HEK293T (cell line): Measurements from ENCODE around the gene SRP68.

Experiments
- CTCF ChIA-PET: fragments of 350-600 bp; formaldehyde crosslinking; extraction: SDS; loops from one replicate; lab custom pipeline; 2021; ENCODE audit warnings: antibody characterized with exemption, inconsistent platforms; lab: Yijun Ruan, JAX
- POLR2A ChIA-PET: fragments of 350-600 bp; formaldehyde crosslinking; extraction: SDS; loops from one replicate; lab custom pipeline; 2020; ENCODE audit warnings: antibody characterized with exemption, inconsistent platforms; lab: Yijun Ruan, JAX
- DNase-seq: peaks from one replicate; pipeline ENCODE4 v3.0.0; 2012; ENCODE audit warnings: mixed read lengths; ENCODE audit errors: extremely low spot score
- ARNT ChIP-seq: fragments of 450-650 bp; IDR thresholded peaks from 2 replicates; pipeline ENCODE4 v1.6.1; 2017; ENCODE audit warnings: mild to moderate bottlenecking
- BHLHE40 ChIP-seq: fragments of 450-650 bp; IDR thresholded peaks from 2 replicates; pipeline ENCODE4 v1.6.1; 2016; ENCODE audit warnings: mild to moderate bottlenecking, moderate library complexity, borderline replicate concordance
- CTBP1 ChIP-seq: fragments of 450-650 bp; IDR thresholded peaks from 2 replicates; pipeline ENCODE4 v1.6.1; 2016; ENCODE audit warnings: borderline replicate concordance
- ELF4 ChIP-seq: fragments of 450-650 bp; IDR thresholded peaks from 2 replicates; pipeline ENCODE4 v1.6.1; 2017; ENCODE audit warnings: antibody characterized with exemption
- FOXA1 ChIP-seq: fragments of 450-650 bp; IDR thresholded peaks from 2 replicates; pipeline ENCODE4 v1.6.1; 2016; ENCODE audit warnings: mild to moderate bottlenecking
- FOXK2 ChIP-seq: fragments of 450-650 bp; IDR thresholded peaks from 2 replicates; pipeline ENCODE4 v1.6.1; 2016; ENCODE audit warnings: mild to moderate bottlenecking
- FOXM1 ChIP-seq: fragments of 450-650 bp; IDR thresholded peaks from 2 replicates; pipeline ENCODE4 v1.6.1; 2017; ENCODE audit warnings: mild to moderate bottlenecking, borderline replicate concordance
- HDGF ChIP-seq: fragments of 450-650 bp; IDR thresholded peaks from 2 replicates; pipeline ENCODE4 v1.6.1; 2017; ENCODE audit warnings: antibody characterized with exemption, borderline replicate concordance
- L3MBTL2 ChIP-seq: fragments of 450-650 bp; conservative IDR thresholded peaks from 2 replicates; pipeline ENCODE4 v1.6.1; 2016; ENCODE audit warnings: mild to moderate bottlenecking
- LEF1 ChIP-seq: fragments of 450-650 bp; IDR thresholded peaks from 2 replicates; pipeline ENCODE4 v1.6.1; 2017; ENCODE audit warnings: mild to moderate bottlenecking, borderline replicate concordance
- NFRKB ChIP-seq: fragments of 450-650 bp; IDR thresholded peaks from 2 replicates; pipeline ENCODE4 v1.6.1; 2016; ENCODE audit warnings: mild to moderate bottlenecking, moderate library complexity
- PKNOX1 ChIP-seq: fragments of 450-650 bp; IDR thresholded peaks from 2 replicates; pipeline ENCODE4 v1.6.1; 2016
- SP1 ChIP-seq: fragments of 450-650 bp; IDR thresholded peaks from 2 replicates; pipeline ENCODE4 v1.6.1; 2017
- SUZ12 ChIP-seq: fragments of 450-650 bp; IDR thresholded peaks from 2 replicates; pipeline ENCODE4 v1.6.1; 2016; ENCODE audit warnings: mild to moderate bottlenecking
- TARDBP ChIP-seq: fragments of 450-650 bp; IDR thresholded peaks from 2 replicates; pipeline ENCODE4 v1.6.1; 2016
- ZNF384 ChIP-seq: fragments of 450-650 bp; IDR thresholded peaks from 2 replicates; pipeline ENCODE4 v1.6.1; 2016

SRP68 gene

GRCh38 chr17:76054112-76054476 is 18.2 kb downstream of the SRP68 start:
- no peak for TF ChIP-seq LEF1
- no peak for TF ChIP-seq TARDBP
- no peak for TF ChIP-seq L3MBTL2
- no peak for TF ChIP-seq BHLHE40
- no peak for TF ChIP-seq NFRKB
- no peak for TF ChIP-seq ELF4
- no peak for TF ChIP-seq SUZ12
- no peak for TF ChIP-seq FOXA1
- TF ChIP-seq FOXM1: no peak
- TF ChIP-seq HDGF: no peak
- no peak for TF ChIP-seq ZNF384
- TF ChIP-seq CTBP1: no peak
- no peak for TF ChIP-seq SP1
- DNase-seq: no peak
- ChIA-PET CTCF (no interaction called here), POLR2A (interaction anchor here (1.3 to 1.8 kb wide), 2 partner anchors 18 to 26 kb away, joined by 3 to 11 read pairs; partner anchors contain the start of gene SRP68)

- no peak for TF ChIP-seq ARNT
- no peak for TF ChIP-seq TARDBP
- no peak for TF ChIP-seq HDGF
- no peak for TF ChIP-seq CTBP1
- TF ChIP-seq FOXM1: no peak
- no peak for TF ChIP-seq NFRKB
- TF ChIP-seq SUZ12: no peak
- TF ChIP-seq L3MBTL2: no peak
- TF ChIP-seq SP1: no peak
- ChIA-PET POLR2A (interaction anchor here (1.3 to 1.8 kb wide), 2 partner anchors 18 to 27 kb away, joined by 3 to 11 read pairs; partner anchors contain the start of gene SRP68), CTCF (no interaction called here)
- no peak for DNase-seq
Observed at GRCh38 chr17:76053246-76054111, 18.8 kb downstream of the SRP68 start.

GRCh38 chr17:76051561-76051960 is 20.8 kb downstream of the SRP68 start:
- ChIA-PET CTCF (no interaction called here), POLR2A (no interaction called here)
- TF ChIP-seq TARDBP: no peak
- no peak for TF ChIP-seq L3MBTL2
- no peak for TF ChIP-seq FOXM1
- TF ChIP-seq LEF1: no peak
- TF ChIP-seq HDGF: no peak
- TF ChIP-seq FOXK2: no peak
- DNase-seq: no peak

GRCh38 chr17:76050538-76051467 is 21.5 kb downstream of the SRP68 start:
- no peak for DNase-seq
- TF ChIP-seq L3MBTL2: no peak
- TF ChIP-seq FOXA1: no peak
- TF ChIP-seq FOXM1: no peak
- TF ChIP-seq BHLHE40: no peak
- TF ChIP-seq TARDBP: no peak
- no peak for TF ChIP-seq FOXK2
- TF ChIP-seq HDGF: no peak
- no peak for TF ChIP-seq CTBP1
- TF ChIP-seq NFRKB: no peak
- no peak for TF ChIP-seq ELF4
- TF ChIP-seq SP1: no peak
- TF ChIP-seq SUZ12: no peak
- no peak for TF ChIP-seq ZNF384
- no peak for TF ChIP-seq PKNOX1
- TF ChIP-seq ARNT: no peak
- TF ChIP-seq LEF1: no peak
- CTCF ChIA-PET: no interaction called here
- POLR2A ChIA-PET: no interaction called here

- no peak for DNase-seq
- ChIA-PET POLR2A (no interaction called here), CTCF (no interaction called here)
Observed at GRCh38 chr17:76049836-76050537, 22.3 kb downstream of the SRP68 start.

More at GRCh38 chr17:76049836-76050537, 22.3 kb downstream of the SRP68 start:
- TF ChIP-seq L3MBTL2: no peak
- no peak for TF ChIP-seq HDGF
- TF ChIP-seq TARDBP: no peak
- no peak for TF ChIP-seq FOXK2
- no peak for TF ChIP-seq FOXM1
- TF ChIP-seq ARNT: no peak
- TF ChIP-seq PKNOX1: no peak
- no peak for TF ChIP-seq SUZ12
- TF ChIP-seq CTBP1: no peak
- TF ChIP-seq SP1: no peak
- TF ChIP-seq NFRKB: no peak
- no peak for TF ChIP-seq ELF4
- TF ChIP-seq ZNF384: no peak
- TF ChIP-seq FOXA1: no peak
- TF ChIP-seq BHLHE40: no peak
- TF ChIP-seq LEF1: no peak
